H1 (cell line): Measurements from ENCODE around the gene PCDHB16. TPM values are rescaled to one million over a fixed set of nuclear protein-coding genes. Genes with fewer than 3 reads are reported as not detected.
A peak's percentile ranks its signal among the peaks of the same experiment; 100 is the strongest.

Source experiments
- CTCF ChIA-PET: fragments of 300-600 bp; sonication (Branson Sonifier 250); formaldehyde crosslinking; loops from one replicate; lab custom pipeline; 2021; ENCODE audit not compliant: partially characterized antibody; lab: Charles Lee
- POLR2A ChIA-PET: fragments of 300-600 bp; sonication (Branson Sonifier 250); formaldehyde crosslinking; loops from one replicate; lab custom pipeline; 2021; ENCODE audit warnings: inconsistent platforms; ENCODE audit not compliant: partially characterized antibody; lab: Charles Lee
- DNase-seq, 2 experiments: peaks; one replicate each; pipeline versions ENCODE4 v3.0.0 to v3.0.0-alpha.2; 2010 to 2022; ENCODE audit warnings: low spot score in 2 of 2, low read depth in 1 of 2, mixed read lengths in 1 of 2
- FAIRE-seq: peaks from 2 replicates; lab custom pipeline; 2011; peaks lifted over from hg19 to GRCh38; lab: Jason Lieb, UNC
- H2AFZ ChIP-seq: 2 replicates; pipeline ENCODE4 v1.8.1; 2012; ENCODE audit warnings: low read length, inconsistent platforms
- H2AK5ac ChIP-seq: 2 replicates; pipeline ENCODE4 v1.6.1; 2013; ENCODE audit warnings: low read depth, low read length
- H2BK120ac ChIP-seq: replicated peaks from 2 replicates; pipeline ENCODE3; 2013; ENCODE audit warnings: low read depth, low read length, inconsistent platforms
- H2BK12ac ChIP-seq: 2 replicates; pipeline ENCODE4 v1.6.1; 2013; ENCODE audit warnings: low read depth, low read length
- H2BK15ac ChIP-seq: 2 replicates; pipeline ENCODE4 v1.6.1; 2013; ENCODE audit warnings: low read length
- H2BK20ac ChIP-seq: 2 replicates; pipeline ENCODE4 v1.6.1; 2013; ENCODE audit warnings: low read length
- H2BK5ac ChIP-seq: 2 replicates; pipeline ENCODE4 v1.6.1; 2013; ENCODE audit warnings: low read depth, low read length
- H3K14ac ChIP-seq: 2 replicates; pipeline ENCODE4 v1.6.1; 2013; ENCODE audit warnings: inconsistent platforms; ENCODE audit not compliant: insufficient read length
- H3K18ac ChIP-seq: 2 replicates; pipeline ENCODE4 v1.6.1; 2013; ENCODE audit warnings: low read length; ENCODE audit errors: extremely low read depth
- H3K23ac ChIP-seq: 2 replicates; pipeline ENCODE4 v1.6.1; 2013; ENCODE audit warnings: inconsistent platforms; ENCODE audit not compliant: insufficient read length
- H3K23me2 ChIP-seq: 2 replicates; pipeline ENCODE4 v1.6.1; 2013; ENCODE audit warnings: low read depth, low read length
- H3K27ac ChIP-seq: 2 replicates; pipeline ENCODE4 v1.6.1; 2011; ENCODE audit warnings: low read depth, low read length, inconsistent platforms
- H3K27me3 ChIP-seq, 4 experiments: replicated peaks in 1 of 4; 1 replicate in 1 of 4; 2 replicates in 3 of 4; pipeline versions ENCODE4 v1.6.1 to v1.8.1; 2011 to 2013; ENCODE audit warnings: low read length in 3 of 4, mild to moderate bottlenecking in 3 of 4, inconsistent platforms in 2 of 4, mixed read lengths in 2 of 4, moderate library complexity in 1 of 4; ENCODE audit not compliant: control insufficient read depth in 3 of 4, insufficient read depth in 3 of 4; ENCODE audit errors: extremely low read depth in 1 of 4
- H3K36me3 ChIP-seq, 4 experiments: 2 replicates each; pipeline versions ENCODE4 v1.6.1 to v1.8.1; 2011 to 2013; ENCODE audit warnings: mild to moderate bottlenecking in 4 of 4, low read length in 3 of 4, moderate library complexity in 2 of 4, control low read depth in 1 of 4, inconsistent platforms in 1 of 4; ENCODE audit not compliant: insufficient read depth in 4 of 4, control insufficient read depth in 2 of 4
- H3K4ac ChIP-seq: replicated peaks from 2 replicates; pipeline ENCODE3; 2013; ENCODE audit warnings: low read length, low read depth, mixed read lengths, inconsistent platforms; ENCODE audit not compliant: insufficient read length
- H3K4me1 ChIP-seq, 4 experiments: replicated peaks in 1 of 4; 1 replicate in 1 of 4; 2 replicates in 3 of 4; pipeline versions ENCODE4 v1.6.1 to v1.8.1; 2011 to 2013; ENCODE audit warnings: low read length in 3 of 4, inconsistent platforms in 2 of 4, mixed read lengths in 1 of 4; ENCODE audit not compliant: insufficient read depth in 4 of 4, control insufficient read depth in 3 of 4
- H3K4me2 ChIP-seq, 2 experiments: 2 replicates each; pipeline versions ENCODE4 v1.6.1 to v1.8.1; 2011 to 2013; ENCODE audit warnings: low read depth in 2 of 2, low read length in 2 of 2, control low read depth in 1 of 2, inconsistent platforms in 1 of 2, mild to moderate bottlenecking in 1 of 2; ENCODE audit not compliant: insufficient read depth in 1 of 2
- H3K4me3 ChIP-seq, 4 experiments: fragments of 200-600, 300-600 bp in 1 of 4; sonication (generic), shearing (Covaris generic), sonication (Bioruptor Twin) in 1 of 4; 2 replicates each; pipeline versions ENCODE4 v1.5.1 to v1.8.1; 2011 to 2016; ENCODE audit warnings: low read length in 4 of 4, low read depth in 3 of 4, control low read depth in 2 of 4, inconsistent platforms in 2 of 4, mild to moderate bottlenecking in 2 of 4, mixed read lengths in 1 of 4, moderate library complexity in 1 of 4; ENCODE audit not compliant: insufficient read depth in 2 of 4; ENCODE audit errors: extremely low read depth in 1 of 4
- H3K56ac ChIP-seq: replicated peaks from 2 replicates; pipeline ENCODE3; 2013; ENCODE audit warnings: low read depth, mild to moderate bottlenecking, mixed read lengths, low read length, inconsistent platforms; ENCODE audit not compliant: insufficient read length
- H3K79me1 ChIP-seq: 2 replicates; pipeline ENCODE4 v1.6.1; 2013; ENCODE audit warnings: low read depth, low read length, control low read depth
- H3K79me2 ChIP-seq, 2 experiments: 2 replicates each; pipeline versions ENCODE4 v1.6.1 to v1.8.1; 2012 to 2013; ENCODE audit warnings: low read length in 2 of 2, mild to moderate bottlenecking in 2 of 2, inconsistent platforms in 1 of 2; ENCODE audit not compliant: insufficient read depth in 2 of 2, control insufficient read depth in 1 of 2
- H3K9ac ChIP-seq, 4 experiments: replicated peaks in 1 of 4; 1 replicate in 1 of 4; 2 replicates in 3 of 4; pipeline versions ENCODE4 v1.6.1 to v1.8.1; 2011 to 2013; ENCODE audit warnings: low read depth in 3 of 4, low read length in 3 of 4, control low read depth in 2 of 4, mild to moderate bottlenecking in 2 of 4, moderate library complexity in 2 of 4, inconsistent platforms in 1 of 4; ENCODE audit errors: extremely low read depth in 1 of 4
- H3K9me3 ChIP-seq, 2 experiments: 2 replicates each; pipeline versions ENCODE4 v1.6.1 to v1.8.1; 2012 to 2013; ENCODE audit warnings: mild to moderate bottlenecking in 2 of 2, moderate library complexity in 2 of 2, control low read depth in 1 of 2, inconsistent platforms in 1 of 2, low read depth in 1 of 2, low read length in 1 of 2, mixed read lengths in 1 of 2; ENCODE audit not compliant: insufficient read depth in 2 of 2
- H4K20me1 ChIP-seq, 2 experiments: replicated peaks in 1 of 2; 2 replicates each; pipeline versions ENCODE3 to v1.8.1; 2011 to 2013; ENCODE audit warnings: inconsistent platforms in 2 of 2, low read length in 2 of 2, mild to moderate bottlenecking in 1 of 2; ENCODE audit not compliant: insufficient read depth in 2 of 2, control insufficient read depth in 1 of 2
- H4K5ac ChIP-seq: 2 replicates; pipeline ENCODE4 v1.6.1; 2013; ENCODE audit warnings: low read length, low read depth, mixed read lengths, inconsistent platforms; ENCODE audit not compliant: insufficient read length
- H4K8ac ChIP-seq: 2 replicates; pipeline ENCODE4 v1.8.0; 2013; ENCODE audit warnings: mild to moderate bottlenecking, moderate library complexity, low read length, inconsistent platforms; ENCODE audit not compliant: insufficient read depth; ENCODE audit errors: extremely low read depth
- H4K91ac ChIP-seq: replicated peaks from 2 replicates; pipeline ENCODE3; 2013; ENCODE audit warnings: low read length, mixed read lengths, inconsistent platforms; ENCODE audit not compliant: insufficient read length
- CHD1 ChIP-seq: IDR thresholded peaks from 2 replicates; pipeline ENCODE4 v1.6.1; 2012; ENCODE audit warnings: low read depth, low read length, improper control_type of control experiment
- EP300 ChIP-seq, 2 experiments: IDR thresholded peaks; 1 replicate in 1 of 2; 2 replicates in 1 of 2; pipeline ENCODE4 v1.6.1; 2011 to 2012; ENCODE audit warnings: low read depth in 2 of 2, low read length in 2 of 2, mild to moderate bottlenecking in 2 of 2, borderline replicate concordance in 1 of 2, inconsistent platforms in 1 of 2, moderate library complexity in 1 of 2
- MAFK ChIP-seq: IDR thresholded peaks from 2 replicates; pipeline ENCODE4 v1.6.1; 2012; ENCODE audit warnings: low read depth, mild to moderate bottlenecking, improper control_type of control experiment, low read length
- POU5F1 ChIP-seq: IDR thresholded peaks from 2 replicates; pipeline ENCODE4 v1.6.1; 2011; ENCODE audit warnings: low read depth, mild to moderate bottlenecking, low read length, moderate library complexity
- RAD21 ChIP-seq, 2 experiments: IDR thresholded peaks in 1 of 2; conservative IDR thresholded peaks in 1 of 2; 2 replicates each; pipeline ENCODE4 v1.6.1; 2011; ENCODE audit warnings: low read depth in 2 of 2, low read length in 2 of 2, improper control_type of control experiment in 1 of 2, inconsistent platforms in 1 of 2, mild to moderate bottlenecking in 1 of 2, moderate library complexity in 1 of 2
- SAP30 ChIP-seq: fragments of 300-600 bp; sonication (generic); IDR thresholded peaks from 2 replicates; pipeline ENCODE4 v1.7.1; 2012; ENCODE audit warnings: low read length, moderate library complexity, mild to moderate bottlenecking, inconsistent platforms; ENCODE audit not compliant: insufficient read depth, insufficient replicate concordance
- SP4 ChIP-seq: IDR thresholded peaks from 2 replicates; pipeline ENCODE4 v1.6.1; 2012; ENCODE audit warnings: low read length, inconsistent platforms
- SUZ12 ChIP-seq: fragments of 200-600 bp; sonication (generic); IDR thresholded peaks from 2 replicates; pipeline ENCODE4 v1.6.1; 2012; ENCODE audit warnings: mild to moderate bottlenecking, inconsistent platforms, low read length, moderate library complexity, mixed read lengths
- YY1 ChIP-seq: IDR thresholded peaks from 2 replicates; pipeline ENCODE4 v1.6.1; 2011; ENCODE audit warnings: low read depth, mild to moderate bottlenecking, low read length
- WGBS, 2 experiments: shearing (Covaris generic) in 1 of 2; methylation state at CpG; one replicate each; pipeline versions ENCODE4 v1.1.6 to v1.1.7; 2013 to 2015; ENCODE audit warnings: low lambda C conversion rate in 2 of 2, mixed read lengths in 2 of 2, inconsistent platforms in 1 of 2, low coverage in 1 of 2, missing lambda C conversion rate in 1 of 2; ENCODE audit not compliant: insufficient replicate concordance in 2 of 2, insufficient coverage in 1 of 2, insufficient read length in 1 of 2; ENCODE audit errors: extremely low coverage in 1 of 2, missing lambda C conversion rate in 1 of 2; 5-methylcytosine and 5-hydroxymethylcytosine counted together
- polyA plus RNA-seq, 7 experiments: library from polyadenylated mRNA; depleted of rRNA in 3 of 7; stranded (reverse) in 5 of 7; unstranded in 2 of 7; fragments of >200 nt in 5 of 7; fragments of 200-250 nt in 2 of 7; gene quantifications; 1 replicate in 5 of 7; 2 replicates in 1 of 7; 4 replicates in 1 of 7; pipeline versions ENCODE4 v1.2.1 to v1.2.3, GENCODE V29; 2011 to 2013; ENCODE audit warnings: missing spikeins in 2 of 7, mixed read lengths in 2 of 7
- total RNA-seq: library from RNA; stranded (reverse); fragmentation: NEBNext Ultra II Directional; extraction: Animal tissue kit (Norgen Biotek cat#: 25700); gene quantifications from 2 replicates; pipeline ENCODE4 v1.2.1, GENCODE V29; 2021
- TF ChIP-seq, protein P1 (sequence below): IDR thresholded peaks from 2 replicates; pipeline ENCODE4 v1.6.1; 2011; ENCODE audit warnings: low read length, improper control_type of control experiment

PCDHB16 gene
- total and polyA plus RNA-seq, 2 of the 8 experiments (the other 6 are each of a cell fraction or from before 2014, with no cell fraction given), result 2.2 to 5.2 TPM

DNA sequence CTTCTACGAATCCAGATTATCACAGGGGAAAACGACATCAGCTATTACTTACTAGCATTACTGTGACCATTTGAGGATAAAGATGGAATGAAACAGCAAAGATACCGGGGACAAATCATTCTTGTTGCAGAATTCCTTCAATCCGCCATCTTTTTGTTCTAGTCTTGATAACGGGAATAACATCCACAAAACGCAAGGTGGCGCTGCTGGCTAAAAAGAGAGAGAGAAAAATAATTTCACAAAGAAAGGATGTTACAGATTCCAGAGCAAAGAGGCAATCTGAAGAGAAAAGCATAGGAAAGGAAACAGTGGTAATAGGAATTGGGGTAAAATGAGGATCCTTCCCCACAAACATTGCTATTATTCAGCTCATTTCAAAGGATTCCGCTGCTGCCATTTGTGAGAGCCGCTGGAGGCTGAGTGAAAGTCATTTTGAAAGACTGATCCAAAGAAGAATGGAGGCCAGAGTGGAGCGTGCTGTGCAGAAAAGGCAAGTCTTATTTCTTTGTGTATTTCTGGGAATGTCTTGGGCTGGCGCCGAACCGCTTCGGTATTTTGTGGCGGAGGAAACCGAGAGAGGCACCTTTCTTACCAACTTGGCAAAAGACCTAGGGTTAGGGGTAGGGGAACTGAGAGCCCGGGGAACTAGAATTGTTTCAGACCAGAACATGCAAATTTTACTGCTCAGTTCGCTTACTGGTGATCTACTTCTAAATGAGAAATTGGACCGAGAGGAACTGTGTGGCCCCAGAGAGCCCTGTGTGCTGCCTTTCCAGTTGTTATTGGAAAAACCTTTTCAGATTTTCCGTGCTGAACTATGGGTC is 9.6 kb upstream of the PCDHB16 start, which contains the start of gene PCDHB7:
Gene PCDHB7, plus strand, starts transcription at position 264 of the 824 bp plus-strand sequence. Its CDS starts 192 bp downstream, at position 456.
- Histone ChIP-seq H3K56ac (no peak within 1 kb of the TSS), H3K4me2 (no peak within 1 kb of the TSS), H2BK12ac (no peak within 1 kb of the TSS), H3K23me2 (no peaks in the 10 kb centered on the region), H4K91ac (no peak within 1 kb of the TSS), H2BK120ac (no peak within 1 kb of the TSS), H4K5ac (no peak within 1 kb of the TSS), H3K27ac (no peak within 1 kb of the TSS), H3K27me3 (no peaks in the 10 kb centered on the region), H2BK5ac (no peak within 1 kb of the TSS), H4K8ac (no peak within 1 kb of the TSS), H3K4me1 (no peaks in the 10 kb centered on the region), H3K79me1 (no peaks in the 10 kb centered on the region), H3K14ac (no peak within 1 kb of the TSS), H3K4me3 (no peak within 1 kb of the TSS), H3K9me3 (peaks cover 0 to 15% of the 10 kb centered on the region in 2 experiments; a peak in 1 of 4 replicates), H3K36me3 (no peaks in the 10 kb centered on the region), H2BK20ac (no peak within 1 kb of the TSS), H2AK5ac (no peak within 1 kb of the TSS), H3K18ac (no peak within 1 kb of the TSS), H3K9ac (no peak within 1 kb of the TSS), H2BK15ac (no peak within 1 kb of the TSS), H2AFZ (peak within 1 kb of the TSS; percentile 76; the same call in 1 of the 2 replicates), H3K23ac (no peak within 1 kb of the TSS), H3K4ac (no peak within 1 kb of the TSS), H3K79me2 (no peaks in the 10 kb centered on the region), H4K20me1 (no peaks in the 10 kb centered on the region)
- ChIA-PET POLR2A (no interaction called here), CTCF (interaction anchor here (0.6 to 4.2 kb wide), 14 partner anchors 10 to 395 kb away, joined by 3 to 29 read pairs (median 4); partner anchors contain the start of genes PCDHB14, PCDHB16, PCDHB2 and PCDHB5)
- 65% methylated on average over 20 of the region's 20 CpGs; no CpG with 5 or more reads in 1 of the 2 experiments for WGBS, 2 experiments
- peak; percentile 76 for FAIRE-seq
- no peak for DNase-seq
- TF ChIP-seq SUZ12 (no peak), CHD1 (no peak), MAFK (no peak), YY1 (peak; percentile 88), EP300 (IDR thresholded peaks at IDR 0.05; ENCODE audit: borderline replicate concordance in 1 of 2, low read depth in 2 of 2, low read length in 2 of 2) (no peak), SP4 (no peak), RAD21 (IDR thresholded peaks at IDR 0.05 in 1 of 2, conservative IDR thresholded peaks at IDR 0.05 in 1 of 2; ENCODE audit: low read depth in 2 of 2, low read length in 2 of 2) (peak; percentile 69 to 71), SAP30 (no peak), POU5F1 (no peak)
- TF ChIP-seq, protein P1, sequence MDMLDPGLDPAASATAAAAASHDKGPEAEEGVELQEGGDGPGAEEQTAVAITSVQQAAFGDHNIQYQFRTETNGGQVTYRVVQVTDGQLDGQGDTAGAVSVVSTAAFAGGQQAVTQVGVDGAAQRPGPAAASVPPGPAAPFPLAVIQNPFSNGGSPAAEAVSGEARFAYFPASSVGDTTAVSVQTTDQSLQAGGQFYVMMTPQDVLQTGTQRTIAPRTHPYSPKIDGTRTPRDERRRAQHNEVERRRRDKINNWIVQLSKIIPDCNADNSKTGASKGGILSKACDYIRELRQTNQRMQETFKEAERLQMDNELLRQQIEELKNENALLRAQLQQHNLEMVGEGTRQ, result no peak
